RWPE1 (cell line): ENCODE data around the gene S1PR5.
A peak's percentile ranks its signal among the peaks of the same experiment; 100 is the strongest.

Experiments
- CTCF ChIA-PET: fragments of 350-600 bp; sonication (Branson Sonifier 250); formaldehyde crosslinking; extraction: SDS; loops from one replicate; lab custom pipeline; 2021; lab: Yijun Ruan, JAX
- POLR2A ChIA-PET: fragments of 400-600 bp; formaldehyde crosslinking; extraction: SDS; loops from one replicate; lab custom pipeline; 2020; ENCODE audit warnings: antibody characterized with exemption; ENCODE audit not compliant: low non-redundant PET; lab: Yijun Ruan, JAX
- DNase-seq: peaks from one replicate; pipeline ENCODE4 v3.0.0; 2012; ENCODE audit warnings: low spot score
- H3K27ac ChIP-seq: fragments of 450-650 bp; 2 replicates; pipeline ENCODE4 v1.5.1; 2017
- CTCF ChIP-seq: fragments of 450-650 bp; conservative IDR thresholded peaks from 2 replicates; pipeline ENCODE4 v1.5.1; 2017; ENCODE audit warnings: low read depth, mild to moderate bottlenecking

The S1PR5 gene

GRCh38 chr19:10525636-10526035, 8.4 kb upstream of the S1PR5 start:
- ChIA-PET CTCF (interaction anchor here (0.6 kb wide), 1 partner anchor 20 kb away, joined by 3 read pairs; no protein-coding TSS in a partner anchor), POLR2A (no interaction called here)
- TF ChIP-seq CTCF = no peak
- no peak overlapping the region for H3K27ac ChIP-seq
- DNase-seq = no peak

- CTCF ChIA-PET = interaction anchor here (0.6 to 1.3 kb wide), 3 partner anchors 14 to 119 kb away, joined by 3 to 12 read pairs (median 6); no protein-coding TSS in a partner anchor
- no peak for TF ChIP-seq CTCF
- POLR2A ChIA-PET = interaction anchor here (0.6 kb wide), 1 partner anchor 12 kb away, joined by 3 read pairs; no protein-coding TSS in a partner anchor
- peak overlapping the region; percentile 91 for H3K27ac ChIP-seq
- DNase-seq = no peak
Measured at GRCh38 chr19:10523135-10523636, 5.9 kb upstream of the S1PR5 start.

GRCh38 chr19:10521461-10522171, 4.4 kb upstream of the S1PR5 start:
- peak overlapping the region; percentile 91 for H3K27ac ChIP-seq
- ChIA-PET CTCF (interaction anchor here (1.3 to 1.5 kb wide), 2 partner anchors 38 to 118 kb away, joined by 3 to 12 read pairs; no protein-coding TSS in a partner anchor), POLR2A (no interaction called here)
- DNase-seq = no peak
- no peak for TF ChIP-seq CTCF

- peak; percentile 81 for DNase-seq
- TF ChIP-seq CTCF = no peak
- CTCF ChIA-PET = interaction anchor here (0.6 to 1.5 kb wide), 4 partner anchors 37 to 251 kb away, joined by 3 to 6 read pairs (median 4); no protein-coding TSS in a partner anchor
- POLR2A ChIA-PET = interaction anchor here (0.5 kb wide), 1 partner anchor 140 kb away, joined by 4 read pairs; no protein-coding TSS in a partner anchor
- H3K27ac ChIP-seq = peak overlapping the region; percentile 91
Measured at GRCh38 chr19:10520652-10521318, 3.5 kb upstream of the S1PR5 start.

- no peak for TF ChIP-seq CTCF
- ChIA-PET POLR2A (no interaction called here), CTCF (interaction anchor here (1.3 kb wide), 1 partner anchor 36 kb away, joined by 4 read pairs; no protein-coding TSS in a partner anchor)
- DNase-seq = no peak
- peak overlapping the region; percentile 91 for H3K27ac ChIP-seq
Measured at GRCh38 chr19:10519421-10519820, 2.2 kb upstream of the S1PR5 start.
